Eye (tissue), 1 donor: ENCODE results near the gene EDDM13.
"Not testable (repeated sequence)": the region's sequence is repeated elsewhere in the genome, so short reads cannot be mapped to it uniquely, and the experiment has no call there.

Source experiments
- DNase-seq: peaks from one replicate; pipeline ENCODE4 v3.0.0-alpha.2; 2015

EDDM13 gene

GRCh38 chr19:56321989-56322440, 49.5 kb downstream of the EDDM13 start:
- no peak for DNase-seq

GRCh38 chr19:56324436-56324835, 51.9 kb downstream of the EDDM13 start:
- DNase-seq: no peak

GRCh38 chr19:56332695-56333094, 60.1 kb downstream of the EDDM13 start:
- no peak for DNase-seq

- peak; percentile 35 for DNase-seq
These were observed 61.0 kb downstream of the EDDM13 start for GRCh38 chr19:56333506-56333905.

GRCh38 chr19:56335371-56335770, 62.8 kb downstream of the EDDM13 start:
- not testable (repeated sequence) for DNase-seq

GRCh38 chr19:56337077-56337476, 64.5 kb downstream of the EDDM13 start:
- DNase-seq: not testable (repeated sequence)

GRCh38 chr19:56339031-56339430, 66.5 kb downstream of the EDDM13 start:
- not testable (repeated sequence) for DNase-seq

- no peak for DNase-seq
These were observed 69.4 kb downstream of the EDDM13 start for GRCh38 chr19:56341948-56342347.

- DNase-seq: no peak
These were observed 74.7 kb downstream of the EDDM13 start for GRCh38 chr19:56347163-56347778.

- no peak for DNase-seq
These were observed 75.8 kb downstream of the EDDM13 start for GRCh38 chr19:56348289-56348877.

GRCh38 chr19:56350416-56351045, 78.0 kb downstream of the EDDM13 start:
- peak; percentile 86 for DNase-seq

- no peak for DNase-seq
These were observed 78.7 kb downstream of the EDDM13 start for GRCh38 chr19:56351208-56351607.

GRCh38 chr19:56355517-56355916, 83.0 kb downstream of the EDDM13 start:
- DNase-seq: no peak

GRCh38 chr19:56356944-56357343, 84.4 kb downstream of the EDDM13 start:
- no peak for DNase-seq
